ENCODE data around the gene MYO18A. TPM values are rescaled to one million over a fixed set of nuclear protein-coding genes. Genes with fewer than 3 reads are reported as not detected.

MYO18A gene
- polyA plus RNA-seq, 1 donor (not counting 4 experiments of a cell fraction or from before 2014, with no cell fraction given): 20.0 TPM

- H3K9me3 ChIP-seq (ENCODE audit: control insufficient read depth, low read depth, low read length): no peaks in the 10 kb centered on the region
- peak overlapping the region; percentile 0 for H3K9ac ChIP-seq (ENCODE audit: control insufficient read depth, extremely low read depth, insufficient read depth, low read length)
- H2AFZ ChIP-seq (ENCODE audit: control insufficient read depth, low read length): no peak overlapping the region
- FAIRE-seq (no peak), DNase-seq (ENCODE audit: low read depth, low spot score) (no peak)
- H3K4me2 ChIP-seq (ENCODE audit: control insufficient read depth, extremely low read depth, insufficient read depth, low read depth, low read length): no peak overlapping the region
- no peaks in the 10 kb centered on the region for H3K79me2 ChIP-seq (ENCODE audit: control insufficient read depth, insufficient read depth, low read length)
- TF ChIP-seq CTCF (optimal IDR thresholded peaks at IDR 0.05 in 1 of 3, IDR thresholded peaks at IDR 0.05 in 1 of 3, conservative IDR thresholded peaks at IDR 0.05 in 1 of 3; ENCODE audit: extremely low read depth in 1 of 3, insufficient read depth in 2 of 3, low read length in 3 of 3) (no peak), EZH2 (IDR thresholded peaks at IDR 0.05; ENCODE audit: low read length) (no peak)
- peaks cover 46 to 49% of the 10 kb centered on the region in 2 experiments for H3K36me3 ChIP-seq (ENCODE audit: control insufficient read depth in 2 of 2, extremely low read depth in 1 of 2, insufficient read depth in 2 of 2, low read length in 2 of 2)
- peaks cover 14% of the 10 kb centered on the region for H3K4me1 ChIP-seq (ENCODE audit: control insufficient read depth, extremely low read depth, insufficient read depth, low read length)
- no peaks in the 10 kb centered on the region for H4K20me1 ChIP-seq (ENCODE audit: control insufficient read depth, extremely low read depth, insufficient read depth, low read length)
- H3K27me3 ChIP-seq (ENCODE audit: control insufficient read depth, extremely low read depth, insufficient read depth, low read length): no peaks in the 10 kb centered on the region
- H3K4me3 ChIP-seq (ENCODE audit: control insufficient read depth in 2 of 3, extremely low read depth in 1 of 3, insufficient read depth in 2 of 3, low read depth in 1 of 3, low read length in 3 of 3): no peak overlapping the region
- dilution Hi-C loops (cut with MboI; ENCODE audit: extremely low pct_ligation_motif_present, low sequenced_read_pairs): no loop called here
- H3K27ac ChIP-seq (ENCODE audit: control insufficient read depth, insufficient read depth, low read length): peak overlapping the region; percentile 33
- no peaks in the 10 kb centered on the region for H3K9me1 ChIP-seq (ENCODE audit: control insufficient read depth, extremely low read depth, insufficient read depth, low read length)
These were observed 78.2 kb downstream of the MYO18A start for GRCh38 chr17:29102046-29102445.

GRCh38 chr17:29100296-29100695 lies 79.9 kb downstream of the MYO18A start:
- FAIRE-seq: no peak
- dilution Hi-C loops (cut with MboI; ENCODE audit: extremely low pct_ligation_motif_present, low sequenced_read_pairs): no loop called here
- no peak for DNase-seq (ENCODE audit: low read depth, low spot score)
- Histone ChIP-seq H3K79me2 (ENCODE audit: control insufficient read depth, insufficient read depth, low read length) (no peaks in the 10 kb centered on the region), H3K9me3 (ENCODE audit: control insufficient read depth, low read depth, low read length) (no peaks in the 10 kb centered on the region), H3K9ac (ENCODE audit: control insufficient read depth, extremely low read depth, insufficient read depth, low read length) (no peak overlapping the region), H3K27ac (ENCODE audit: control insufficient read depth, insufficient read depth, low read length) (no peak overlapping the region), H3K36me3 (ENCODE audit: control insufficient read depth in 2 of 2, extremely low read depth in 1 of 2, insufficient read depth in 2 of 2, low read length in 2 of 2) (peaks cover 48 to 49% of the 10 kb centered on the region in 2 experiments), H2AFZ (ENCODE audit: control insufficient read depth, low read length) (no peak overlapping the region), H4K20me1 (ENCODE audit: control insufficient read depth, extremely low read depth, insufficient read depth, low read length) (no peaks in the 10 kb centered on the region), H3K4me2 (ENCODE audit: control insufficient read depth, extremely low read depth, insufficient read depth, low read depth, low read length) (no peak overlapping the region), H3K9me1 (ENCODE audit: control insufficient read depth, extremely low read depth, insufficient read depth, low read length) (no peaks in the 10 kb centered on the region), H3K27me3 (ENCODE audit: control insufficient read depth, extremely low read depth, insufficient read depth, low read length) (no peaks in the 10 kb centered on the region), H3K4me1 (ENCODE audit: control insufficient read depth, extremely low read depth, insufficient read depth, low read length) (peaks cover 14% of the 10 kb centered on the region), H3K4me3 (ENCODE audit: control insufficient read depth in 2 of 3, extremely low read depth in 1 of 3, insufficient read depth in 2 of 3, low read depth in 1 of 3, low read length in 3 of 3) (no peak overlapping the region)
- TF ChIP-seq EZH2 (IDR thresholded peaks at IDR 0.05; ENCODE audit: low read length) (no peak), CTCF (optimal IDR thresholded peaks at IDR 0.05 in 1 of 3, IDR thresholded peaks at IDR 0.05 in 1 of 3, conservative IDR thresholded peaks at IDR 0.05 in 1 of 3; ENCODE audit: extremely low read depth in 1 of 3, insufficient read depth in 2 of 3, low read length in 3 of 3) (no peak)

All from keratinocyte (primary cell).